Measurements from ENCODE around the gene PHYHIPL. TPM values are rescaled to one million over a fixed set of nuclear protein-coding genes. Genes with fewer than 3 reads are reported as not detected.

The PHYHIPL gene
- total and polyA plus RNA-seq, 2 donors (not counting 3 experiments of a cell fraction or from before 2014, with no cell fraction given), result not detected

DNA sequence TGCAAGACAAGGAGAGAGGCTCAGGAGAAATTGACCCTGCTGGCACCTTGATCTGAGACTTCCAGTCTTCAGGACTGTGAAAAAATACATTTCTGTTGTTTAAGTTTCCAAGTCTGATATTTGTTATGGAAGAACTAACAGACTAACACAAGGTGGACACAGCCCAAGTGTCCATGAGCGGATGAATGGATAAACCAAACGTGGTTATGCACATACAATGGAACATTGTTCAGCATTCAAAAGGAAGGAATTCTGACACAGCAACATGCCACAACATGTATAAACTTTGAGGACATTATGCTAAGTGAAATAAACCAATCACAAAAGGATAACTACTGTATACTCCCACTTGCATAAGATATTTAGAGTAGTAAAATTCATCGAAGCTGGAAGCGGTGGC lies 109.4 kb downstream of the PHYHIPL start:
- no peak overlapping the region for H3K9ac ChIP-seq (replicated peaks; ENCODE audit: extremely low read depth, insufficient read depth, low read length)
- H3K4me1 ChIP-seq (ENCODE audit: control insufficient read depth, extremely low read depth, insufficient read depth, low read length), result no peaks in the 10 kb centered on the region
- intact Hi-C loops (cut with micrococcal nuclease) (no loop called here), dilution Hi-C loops (cut with MboI; ENCODE audit: extremely low pct_ligation_motif_present, low sequenced_read_pairs) (no loop called here)
- FAIRE-seq (no peak), DNase-seq (ENCODE audit: low read depth, low spot score) (no peak)
- H3K36me3 ChIP-seq (ENCODE audit: control insufficient read depth in 2 of 2, extremely low read depth in 1 of 2, insufficient read depth in 2 of 2, low read length in 2 of 2), result no peaks in the 10 kb centered on the region
- H3K9me3 ChIP-seq (replicated peaks; ENCODE audit: control insufficient read depth, insufficient read depth, low read length), result no peaks in the 10 kb centered on the region
- TF ChIP-seq, protein P1, sequence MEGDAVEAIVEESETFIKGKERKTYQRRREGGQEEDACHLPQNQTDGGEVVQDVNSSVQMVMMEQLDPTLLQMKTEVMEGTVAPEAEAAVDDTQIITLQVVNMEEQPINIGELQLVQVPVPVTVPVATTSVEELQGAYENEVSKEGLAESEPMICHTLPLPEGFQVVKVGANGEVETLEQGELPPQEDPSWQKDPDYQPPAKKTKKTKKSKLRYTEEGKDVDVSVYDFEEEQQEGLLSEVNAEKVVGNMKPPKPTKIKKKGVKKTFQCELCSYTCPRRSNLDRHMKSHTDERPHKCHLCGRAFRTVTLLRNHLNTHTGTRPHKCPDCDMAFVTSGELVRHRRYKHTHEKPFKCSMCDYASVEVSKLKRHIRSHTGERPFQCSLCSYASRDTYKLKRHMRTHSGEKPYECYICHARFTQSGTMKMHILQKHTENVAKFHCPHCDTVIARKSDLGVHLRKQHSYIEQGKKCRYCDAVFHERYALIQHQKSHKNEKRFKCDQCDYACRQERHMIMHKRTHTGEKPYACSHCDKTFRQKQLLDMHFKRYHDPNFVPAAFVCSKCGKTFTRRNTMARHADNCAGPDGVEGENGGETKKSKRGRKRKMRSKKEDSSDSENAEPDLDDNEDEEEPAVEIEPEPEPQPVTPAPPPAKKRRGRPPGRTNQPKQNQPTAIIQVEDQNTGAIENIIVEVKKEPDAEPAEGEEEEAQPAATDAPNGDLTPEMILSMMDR (IDR thresholded peaks at IDR 0.05; ENCODE audit: extremely low read depth in 1 of 2, insufficient read depth in 1 of 2, low read depth in 1 of 2, low read length in 2 of 2), result no peak
- no peak for TF ChIP-seq EZH2 (IDR thresholded peaks at IDR 0.05; ENCODE audit: borderline replicate concordance, low read depth, low read length, severe bottlenecking)
- no peak for TF ChIP-seq GATA2 (IDR thresholded peaks at IDR 0.05; ENCODE audit: insufficient read depth, insufficient read length, low read depth, low read length)
- no peak for TF ChIP-seq FOS (IDR thresholded peaks at IDR 0.05; ENCODE audit: borderline replicate concordance, insufficient read depth, low read length)
- TF ChIP-seq POLR2AphosphoS5 (IDR thresholded peaks at IDR 0.05; ENCODE audit: insufficient read depth, low read depth, low read length), result no peak
- TF ChIP-seq, protein P2, sequence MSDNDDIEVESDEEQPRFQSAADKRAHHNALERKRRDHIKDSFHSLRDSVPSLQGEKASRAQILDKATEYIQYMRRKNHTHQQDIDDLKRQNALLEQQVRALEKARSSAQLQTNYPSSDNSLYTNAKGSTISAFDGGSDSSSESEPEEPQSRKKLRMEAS (IDR thresholded peaks at IDR 0.05; ENCODE audit: insufficient read depth, insufficient read length), result no peak
- TF ChIP-seq JUN (IDR thresholded peaks at IDR 0.05; ENCODE audit: borderline replicate concordance, insufficient read depth, insufficient read length, low read depth), result no peak
- no peak for TF ChIP-seq POLR2A (IDR thresholded peaks at IDR 0.05; ENCODE audit: low read depth, low read length)
- no peak for TF ChIP-seq MYC (IDR thresholded peaks at IDR 0.05; ENCODE audit: low read depth, low read length)
- ChIA-PET POLR2A (no interaction called here), CTCF (no interaction called here)
- no peak overlapping the region for H3K4me2 ChIP-seq (ENCODE audit: insufficient read depth, low read length)
- H4K20me1 ChIP-seq (replicated peaks; ENCODE audit: control insufficient read depth, extremely low read depth, insufficient read depth, low read length), result no peaks in the 10 kb centered on the region
- no TSS peak for BruUV-seq (replicated peaks)
- H3K27me3 ChIP-seq (ENCODE audit: control insufficient read depth in 2 of 2, insufficient read depth in 2 of 2, low read length in 2 of 2), result no peaks in the 10 kb centered on the region
- H2AFZ ChIP-seq (ENCODE audit: low read depth, low read length), result no peak overlapping the region
- H3K79me2 ChIP-seq (ENCODE audit: control insufficient read depth, insufficient read depth, low read length), result no peaks in the 10 kb centered on the region
- H3K9me1 ChIP-seq (replicated peaks; ENCODE audit: control insufficient read depth, extremely low read depth, insufficient read depth, low read length), result no peaks in the 10 kb centered on the region
- no peak overlapping the region for H3K27ac ChIP-seq (ENCODE audit: insufficient read depth, low read depth, low read length)
- no peak overlapping the region for H3K4me3 ChIP-seq (replicated peaks in 1 of 3; ENCODE audit: insufficient read depth in 1 of 3, low read depth in 1 of 3, low read length in 3 of 3)

Measured in endothelial cell of umbilical vein (primary cell).